Stimulated activated naive CD4-positive, alpha-beta T cell treated with Interleukin-2 at 50 U/mL for 16 hours (primary cell): Measurements from ENCODE around the gene BEAN1.
"Not testable (repeated sequence)": the region's sequence is repeated elsewhere in the genome, so short reads cannot be mapped to it uniquely, and the experiment has no call there.

Source experiments
- DNase-seq: peaks from one replicate; lab custom pipeline; 2025; lab: John Stamatoyannopoulos, UW

BEAN1 gene

DNA sequence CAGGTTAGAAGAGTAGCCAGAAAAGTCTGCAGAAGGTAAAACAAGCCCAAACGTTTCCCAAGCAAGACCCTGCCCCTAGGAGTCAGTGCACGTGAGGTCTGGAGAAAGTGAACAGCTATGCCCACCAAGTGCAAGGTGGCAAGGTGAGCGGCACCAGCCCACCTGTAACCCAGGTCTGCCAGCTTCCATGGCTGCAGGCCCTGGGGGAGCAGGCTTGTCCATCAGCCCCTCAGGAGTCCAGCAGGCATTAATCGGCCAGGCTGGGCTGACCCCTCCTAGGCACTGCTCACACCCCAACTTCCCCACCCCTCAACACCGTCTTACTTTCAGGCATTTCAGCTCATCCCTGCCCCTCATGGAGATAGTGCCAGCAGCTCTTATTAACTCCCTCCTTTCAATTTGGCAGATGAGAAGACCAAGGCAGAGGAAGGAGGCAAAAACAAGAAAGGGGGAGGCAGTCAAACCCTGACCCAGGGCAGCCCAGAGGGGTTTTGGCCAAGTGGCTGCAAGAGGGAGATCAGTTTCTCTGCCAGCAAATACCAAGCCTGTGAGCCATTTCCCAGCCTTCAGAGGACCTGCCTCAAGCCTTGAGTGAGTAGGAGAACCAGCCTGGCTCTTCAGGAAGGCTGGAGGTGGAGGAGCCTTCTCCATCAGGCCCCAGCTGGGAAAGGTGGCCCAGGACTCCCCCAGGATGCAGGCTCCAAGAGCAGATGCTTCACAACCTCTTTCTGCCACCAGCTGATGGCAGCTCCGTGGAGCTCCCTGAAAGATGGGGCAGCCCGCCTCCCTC is 14.7 kb downstream of the BEAN1 start:
- no peak for DNase-seq

GRCh38 chr16:66442502-66443268 is 15.6 kb downstream of the BEAN1 start:
- no peak for DNase-seq

- DNase-seq: no peak
Measured at GRCh38 chr16:66443269-66443652, 16.2 kb downstream of the BEAN1 start.

DNA sequence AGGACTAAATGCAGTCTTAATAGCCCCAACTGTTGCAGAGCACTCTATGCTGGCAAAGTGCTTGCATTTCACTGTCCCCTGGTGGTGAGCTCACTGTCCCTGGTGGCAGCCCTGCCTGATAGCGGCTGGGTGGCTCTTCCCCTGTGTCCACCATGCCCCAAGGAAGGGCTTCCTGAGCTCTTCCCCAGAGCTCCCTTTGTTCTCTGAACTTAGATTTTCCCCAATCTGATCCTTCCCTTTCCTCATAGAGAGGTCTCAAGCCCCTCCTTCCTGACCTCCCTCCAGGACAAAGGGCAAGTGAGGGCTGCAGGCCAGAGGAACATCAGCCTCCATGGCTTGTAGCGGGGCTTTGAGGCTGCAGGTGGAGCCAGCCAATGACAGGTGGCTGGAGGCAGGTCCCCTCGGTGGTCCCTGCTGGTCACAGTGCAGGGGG is 17.0 kb downstream of the BEAN1 start:
- DNase-seq: no peak

DNA sequence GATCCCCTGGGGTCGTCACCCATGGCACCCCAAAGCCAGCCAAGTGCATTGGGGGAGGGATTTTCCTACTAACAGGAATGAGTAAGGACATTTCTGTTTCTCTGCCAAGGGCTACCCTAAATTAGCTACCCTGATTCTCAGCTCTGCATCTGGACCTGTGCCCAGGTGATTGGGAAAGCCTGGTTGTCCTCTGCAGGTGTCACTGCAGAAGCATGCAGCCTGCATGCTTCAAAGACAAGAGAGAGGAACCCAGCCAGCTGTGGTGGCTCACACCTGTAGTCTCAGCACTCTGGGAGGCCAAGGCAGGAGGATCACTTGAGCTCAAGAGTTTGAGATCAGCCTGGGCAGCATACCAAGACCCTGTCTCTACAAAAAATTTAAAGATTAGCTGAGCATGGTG is 19.6 kb downstream of the BEAN1 start:
- DNase-seq: no peak

DNA sequence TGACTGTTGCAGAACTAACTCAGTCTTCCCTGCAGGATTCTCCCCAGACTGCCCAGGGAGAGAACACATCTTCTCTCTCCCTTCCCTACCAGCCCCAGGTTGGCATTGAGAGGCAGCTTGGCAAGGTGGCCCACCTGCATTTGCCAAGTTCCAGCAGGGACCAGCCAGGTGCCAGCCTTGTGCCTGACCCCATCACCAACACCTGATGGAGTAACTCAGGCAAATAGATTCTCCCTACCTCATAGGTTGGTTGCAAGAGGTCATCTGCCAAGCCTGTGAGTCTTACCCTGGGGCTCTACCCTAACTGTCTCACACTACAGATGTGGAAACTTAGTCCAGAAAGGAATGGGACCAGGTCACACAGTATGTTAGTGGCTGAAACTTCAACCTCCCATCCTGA is 20.4 kb downstream of the BEAN1 start:
- no peak for DNase-seq

DNA sequence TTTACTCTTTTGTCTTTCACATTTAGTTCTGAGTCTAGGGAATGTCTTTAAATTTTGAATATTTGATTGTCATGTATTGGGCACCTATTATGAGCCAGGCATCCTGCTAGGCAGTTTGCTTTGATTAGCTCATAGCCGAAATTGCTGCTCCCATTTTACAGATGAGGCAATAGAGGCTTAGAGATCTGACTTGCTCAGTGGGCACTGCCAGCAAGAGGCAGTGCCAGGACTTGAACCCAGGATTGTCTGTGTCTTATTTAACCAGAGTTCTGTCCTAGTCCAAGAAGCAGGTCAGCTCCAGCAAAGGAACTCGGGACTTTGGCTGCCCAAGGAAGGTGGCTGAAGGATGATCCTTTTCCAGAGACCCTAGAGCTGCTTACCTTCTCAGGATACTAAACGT is 24.5 kb downstream of the BEAN1 start:
- no peak for DNase-seq

- DNase-seq: not testable (repeated sequence)
Measured at GRCh38 chr16:66453230-66453629, 26.1 kb downstream of the BEAN1 start.

GRCh38 chr16:66454751-66455150 is 27.7 kb downstream of the BEAN1 start:
- no peak for DNase-seq

DNA sequence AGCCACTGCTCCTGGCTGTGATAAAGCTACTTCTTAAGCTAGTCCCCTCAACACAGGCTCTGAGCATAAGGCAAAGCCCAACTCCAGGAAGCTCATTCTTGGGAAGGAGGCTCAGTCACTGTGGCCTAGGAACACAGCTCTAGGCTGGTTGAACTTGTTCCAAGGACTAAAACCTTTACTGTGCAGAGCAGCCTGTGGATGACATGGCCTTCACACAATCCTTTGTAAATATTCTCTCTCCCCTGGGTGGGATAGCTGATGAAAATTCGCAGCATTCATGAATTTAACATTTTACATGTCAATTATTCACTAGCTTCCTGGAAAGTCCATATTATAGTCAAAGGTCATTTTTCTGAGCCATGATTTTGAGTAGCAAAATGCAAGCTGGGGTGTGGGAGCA is 28.9 kb downstream of the BEAN1 start:
- no peak for DNase-seq

DNA sequence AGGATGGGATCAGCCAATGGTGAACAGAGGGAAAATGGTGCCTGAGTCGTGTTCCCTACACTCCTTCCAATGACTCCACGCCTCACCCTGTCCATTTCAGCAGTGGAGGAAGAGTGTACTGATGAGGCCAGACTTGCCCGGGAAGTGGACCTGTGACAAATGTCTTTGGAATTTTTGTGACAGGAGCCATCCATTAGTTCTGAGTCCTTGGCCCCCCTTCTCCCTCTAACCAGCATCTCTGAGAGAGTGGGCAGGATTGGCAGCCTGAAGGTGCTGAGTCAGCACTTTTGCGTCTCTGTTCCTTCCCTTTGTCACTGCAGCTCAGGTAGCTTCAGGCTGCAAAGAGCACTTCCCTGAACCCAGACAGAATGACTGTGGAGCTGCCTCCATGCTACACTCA is 30.8 kb downstream of the BEAN1 start:
- no peak for DNase-seq

DNA sequence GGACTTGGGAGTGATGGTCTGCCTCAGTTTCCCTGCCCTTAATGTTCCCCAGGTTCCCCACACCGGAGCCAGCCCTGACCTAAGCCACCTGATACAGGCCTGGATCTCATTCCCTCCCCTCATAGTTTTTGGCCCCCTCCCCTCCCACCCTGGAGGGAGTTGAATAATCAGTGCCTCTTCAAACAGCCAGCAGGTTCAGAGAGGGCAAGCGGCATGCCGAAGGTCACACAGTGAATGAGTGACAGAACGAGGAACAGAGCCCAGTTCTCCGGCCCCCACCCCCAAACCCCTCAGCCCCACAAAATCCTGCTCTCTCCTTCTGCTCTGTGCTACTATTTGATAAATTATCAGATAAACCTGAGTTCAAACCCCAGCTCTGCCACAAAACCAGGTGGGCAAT is 31.2 kb downstream of the BEAN1 start:
- no peak for DNase-seq

GRCh38 chr16:66458853-66459252 is 31.8 kb downstream of the BEAN1 start:
- no peak for DNase-seq

DNA sequence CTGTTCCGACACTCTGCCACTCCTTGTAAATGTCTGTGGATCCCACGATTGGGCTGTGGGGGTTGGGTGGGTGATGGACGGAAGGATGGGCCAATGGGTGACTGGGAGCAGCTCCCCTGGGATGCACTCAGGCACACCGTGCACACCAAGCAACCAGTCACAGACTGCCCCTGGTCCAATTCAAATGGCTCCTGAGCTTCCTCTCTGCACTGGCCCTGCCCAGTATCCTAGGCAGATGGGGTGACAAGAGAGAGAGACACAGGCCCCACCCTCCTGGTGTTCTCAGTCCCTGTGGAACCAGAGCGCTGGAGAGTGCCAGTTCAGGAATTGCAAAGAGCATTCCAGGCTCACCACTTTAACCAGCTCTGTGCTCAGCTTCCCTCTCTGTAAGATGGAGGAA is 32.8 kb downstream of the BEAN1 start:
- DNase-seq: no peak

- DNase-seq: no peak
Measured at GRCh38 chr16:66460703-66461102, 33.6 kb downstream of the BEAN1 start.

DNA sequence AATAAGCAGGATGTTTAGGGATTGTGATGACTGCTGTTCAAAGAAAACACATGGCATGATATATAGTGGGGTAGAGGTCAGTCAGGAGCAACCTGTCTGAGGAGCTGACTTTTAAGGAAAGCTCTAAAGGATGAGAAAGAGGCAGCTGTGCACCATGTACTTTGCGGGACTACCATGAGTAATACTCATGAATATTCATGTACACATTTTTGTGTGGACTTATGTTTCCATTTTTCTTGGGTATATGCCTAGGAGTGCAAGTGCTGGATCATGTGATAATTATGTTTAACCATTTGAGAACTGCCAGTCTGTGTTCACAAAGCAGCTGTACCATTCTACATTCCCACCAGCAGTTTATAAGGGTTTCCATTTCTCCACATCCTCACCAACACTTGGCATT is 35.8 kb downstream of the BEAN1 start:
- no peak for DNase-seq

- DNase-seq: not testable (repeated sequence)
Measured at GRCh38 chr16:66465946-66466345, 38.9 kb downstream of the BEAN1 start.

DNA sequence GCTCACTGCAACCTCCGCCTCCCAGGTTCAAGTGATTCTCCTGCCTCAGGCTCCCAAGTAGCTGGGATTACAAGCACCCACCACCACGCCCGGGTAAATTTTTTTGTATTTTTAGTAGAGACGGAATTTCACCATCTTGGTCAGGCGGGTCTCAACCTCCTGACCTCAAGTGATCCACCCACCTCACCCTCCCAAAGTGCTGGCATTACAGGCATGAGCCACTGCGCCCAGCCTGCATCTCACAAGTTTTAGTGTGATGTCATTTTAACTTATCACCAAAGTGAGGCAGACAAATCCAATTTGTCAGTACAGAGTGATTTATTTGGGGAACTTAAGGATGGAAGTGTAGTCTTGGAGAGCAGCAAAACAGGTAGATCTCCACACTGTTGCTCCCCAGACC is 39.5 kb downstream of the BEAN1 start:
- not testable (repeated sequence) for DNase-seq

DNA sequence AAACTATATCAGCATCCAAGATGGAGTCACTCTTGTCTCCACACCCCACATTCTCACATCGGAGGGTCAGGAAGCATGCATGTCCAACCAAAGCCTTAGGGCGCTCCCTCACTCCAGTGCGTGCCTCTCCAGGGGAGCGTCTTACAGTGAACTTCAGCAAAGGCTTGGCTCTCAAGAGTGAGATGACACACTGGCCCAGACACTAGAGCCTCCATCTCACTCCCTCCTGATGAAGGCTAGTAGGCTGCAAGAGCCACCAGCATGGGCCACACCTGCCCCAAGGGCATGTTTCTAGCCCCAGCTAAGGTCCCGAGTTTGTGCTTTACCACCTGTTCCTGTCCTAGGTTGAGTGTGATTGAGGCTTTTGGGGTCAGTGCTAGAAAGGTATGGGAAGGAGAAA is 40.5 kb downstream of the BEAN1 start:
- DNase-seq: no peak

- no peak for DNase-seq
Measured at GRCh38 chr16:66468321-66468965, 41.3 kb downstream of the BEAN1 start.

- DNase-seq: no peak
Measured at GRCh38 chr16:66469291-66469946, 42.3 kb downstream of the BEAN1 start.

- DNase-seq: no peak
Measured at GRCh38 chr16:66469947-66470546, 43.0 kb downstream of the BEAN1 start.
